Thymus (tissue), 11 donors: Measurements from ENCODE around the gene ARHGEF17. TPM values are rescaled to one million over a fixed set of nuclear protein-coding genes. Genes with fewer than 3 reads are reported as not detected.

Source experiments
- DNase-seq, 9 donors: peaks; one replicate each; pipeline ENCODE4 v3.0.0-alpha.2; 2013; ENCODE audit warnings: low spot score in 9 of 9, low read depth in 6 of 9, missing footprints in 1 of 9
- H3K27ac ChIP-seq, 2 donors: one replicate each; pipeline ENCODE4 v1.5.1; 2013; ENCODE audit warnings: control low read depth in 1 of 2, low read depth in 1 of 2, low read length in 1 of 2, mild to moderate bottlenecking in 1 of 2, moderate library complexity in 1 of 2
- H3K27me3 ChIP-seq, 2 donors: one replicate each; pipeline ENCODE4 v1.5.1; 2013; ENCODE audit warnings: low read length in 1 of 2; ENCODE audit not compliant: control insufficient read depth in 2 of 2, insufficient read depth in 1 of 2
- H3K36me3 ChIP-seq, 2 donors: one replicate each; pipeline ENCODE4 v1.5.1; 2013; ENCODE audit warnings: low read length in 1 of 2, mild to moderate bottlenecking in 1 of 2, moderate library complexity in 1 of 2; ENCODE audit not compliant: control insufficient read depth in 2 of 2, insufficient read depth in 2 of 2
- H3K4me1 ChIP-seq, 2 donors: one replicate each; pipeline ENCODE4 v1.5.1; 2013; ENCODE audit warnings: low read length in 2 of 2; ENCODE audit not compliant: control insufficient read depth in 2 of 2, insufficient read depth in 2 of 2
- H3K4me3 ChIP-seq, 2 donors: one replicate each; pipeline ENCODE4 v1.5.1; 2013; ENCODE audit warnings: low read length in 2 of 2, control low read depth in 1 of 2, mild to moderate bottlenecking in 1 of 2
- H3K9me3 ChIP-seq, 2 donors: one replicate each; pipeline ENCODE4 v1.5.1; 2013; ENCODE audit warnings: low read length in 1 of 2, mild to moderate bottlenecking in 1 of 2; ENCODE audit not compliant: control insufficient read depth in 2 of 2, insufficient read depth in 1 of 2
- WGBS: extraction: QIAGEN DNeasy Blood & Tissue Kit; methylation state at CpG from one replicate; pipeline ENCODE4 v1.1.7; 2013; 5-methylcytosine and 5-hydroxymethylcytosine counted together
- polyA plus RNA-seq: library from polyadenylated mRNA; stranded (reverse); fragments of 200-250 nt; gene quantifications from one replicate; pipeline ENCODE4 v1.2.3, GENCODE V29; 2013
- total RNA-seq: library from RNA; stranded (reverse); fragments of 120-200 nt; gene quantifications from one replicate; pipeline ENCODE4 v1.2.4, GENCODE V29; 2013
- donor health status: healthy.

Gene ARHGEF17
- total and polyA plus RNA-seq, 2 donors, result 2.5 to 8.9 TPM

- H3K27ac ChIP-seq, result no peak overlapping the region
- DNase-seq, result no peak
- peaks cover 0 to 2% of the 10 kb centered on the region in 2 donors for H3K4me1 ChIP-seq
- no peak overlapping the region for H3K4me3 ChIP-seq
- H3K9me3 ChIP-seq, result peaks cover 0 to 12% of the 10 kb centered on the region in 2 donors
- H3K27me3 ChIP-seq, result peaks cover 0 to 35% of the 10 kb centered on the region in 2 donors
- WGBS, result 95% methylated on average over 40 of the region's 40 CpGs
- no peaks in the 10 kb centered on the region for H3K36me3 ChIP-seq
Observed at GRCh38 chr11:73343076-73343873, 35.2 kb downstream of the ARHGEF17 start.

- H3K36me3 ChIP-seq, result no peaks in the 10 kb centered on the region
- WGBS, result 88% methylated on average over 20 of the region's 20 CpGs
- peaks cover 0 to 2% of the 10 kb centered on the region in 2 donors for H3K4me1 ChIP-seq
- no peak overlapping the region for H3K4me3 ChIP-seq
- no peak overlapping the region for H3K27ac ChIP-seq
- DNase-seq, result no peak
- peaks cover 0 to 12% of the 10 kb centered on the region in 2 donors for H3K9me3 ChIP-seq
- peaks cover 0 to 35% of the 10 kb centered on the region in 2 donors for H3K27me3 ChIP-seq
Observed at GRCh38 chr11:73344191-73344607, 36.1 kb downstream of the ARHGEF17 start.

- H3K4me1 ChIP-seq, result peaks cover 0 to 2% of the 10 kb centered on the region in 2 donors
Observed at GRCh38 chr11:73345481-73346160, 37.5 kb downstream of the ARHGEF17 start.

GRCh38 chr11:73346186-73346935 lies 38.3 kb downstream of the ARHGEF17 start:
- WGBS, result 95% methylated on average over 10 of the region's 10 CpGs
- no peak for DNase-seq
- peaks cover 0 to 2% of the 10 kb centered on the region in 2 donors for H3K4me1 ChIP-seq
- H3K9me3 ChIP-seq, result peaks cover 0 to 12% of the 10 kb centered on the region in 2 donors
- peaks cover 0 to 32% of the 10 kb centered on the region in 2 donors for H3K27me3 ChIP-seq
- no peak overlapping the region for H3K4me3 ChIP-seq
- no peak overlapping the region for H3K27ac ChIP-seq
- no peaks in the 10 kb centered on the region for H3K36me3 ChIP-seq

More at GRCh38 chr11:73345481-73346160, 37.5 kb downstream of the ARHGEF17 start:
- Histone ChIP-seq H3K27ac (no peak overlapping the region), H3K4me3 (no peak overlapping the region), H3K36me3 (no peaks in the 10 kb centered on the region), H3K27me3 (peaks cover 0 to 35% of the 10 kb centered on the region in 2 donors), H3K9me3 (peaks cover 0 to 12% of the 10 kb centered on the region in 2 donors)
- no peak for DNase-seq
- WGBS, result 94% methylated on average over 5 of the region's 5 CpGs

DNA sequence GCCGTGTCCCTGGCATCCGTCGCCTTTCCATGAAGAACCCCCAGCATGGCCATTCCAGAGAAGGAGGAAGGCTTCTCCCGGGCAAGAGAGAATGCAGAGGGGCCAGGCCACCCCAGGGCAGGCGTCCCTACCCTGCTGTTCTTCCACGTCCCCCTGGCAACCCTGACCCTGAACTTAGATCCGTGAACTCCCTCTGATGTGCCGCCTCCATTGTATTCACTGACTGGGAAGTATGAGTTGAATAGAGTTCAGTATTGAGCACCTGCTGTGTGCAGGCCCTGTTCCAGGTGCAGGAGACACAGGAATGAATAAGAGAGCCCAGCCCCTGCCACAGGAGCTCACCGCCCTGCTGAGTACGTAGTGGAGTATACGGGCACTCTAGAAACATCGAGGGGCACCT lies 39.0 kb downstream of the ARHGEF17 start:
- DNase-seq, result no peak
- Histone ChIP-seq H3K9me3 (peaks cover 0 to 12% of the 10 kb centered on the region in 2 donors), H3K27me3 (peaks cover 0 to 25% of the 10 kb centered on the region in 2 donors), H3K4me3 (no peak overlapping the region), H3K36me3 (no peaks in the 10 kb centered on the region), H3K4me1 (peaks cover 0 to 2% of the 10 kb centered on the region in 2 donors), H3K27ac (no peak overlapping the region)
- 97% methylated on average over 12 of the region's 12 CpGs for WGBS

GRCh38 chr11:73348838-73349237 lies 40.8 kb downstream of the ARHGEF17 start:
- WGBS, result 97% methylated on average over 5 of the region's 5 CpGs
- Histone ChIP-seq H3K9me3 (peaks cover 0 to 3% of the 10 kb centered on the region in 2 donors), H3K27me3 (peaks cover 0 to 10% of the 10 kb centered on the region in 2 donors), H3K36me3 (no peaks in the 10 kb centered on the region), H3K4me1 (no peaks in the 10 kb centered on the region), H3K27ac (no peak overlapping the region), H3K4me3 (no peak overlapping the region)
- DNase-seq, result no peak

- peaks cover 0 to 3% of the 10 kb centered on the region in 2 donors for H3K9me3 ChIP-seq
- 97% methylated on average over 6 of the region's 6 CpGs for WGBS
- H3K4me3 ChIP-seq, result no peak overlapping the region
- H3K4me1 ChIP-seq, result no peaks in the 10 kb centered on the region
- H3K36me3 ChIP-seq, result no peaks in the 10 kb centered on the region
- DNase-seq, result no peak
- peaks cover 0 to 3% of the 10 kb centered on the region in 2 donors for H3K27me3 ChIP-seq
- H3K27ac ChIP-seq, result no peak overlapping the region
Observed at GRCh38 chr11:73349633-73350032, 41.6 kb downstream of the ARHGEF17 start.

- peak in 8 of 9 donors; percentile 22 to 66 (median 46) for DNase-seq
- 39% methylated on average over 16 of the region's 16 CpGs for WGBS
Observed at GRCh38 chr11:73350908-73351636, 43.0 kb downstream of the ARHGEF17 start.

More at GRCh38 chr11:73350908-73351636, 43.0 kb downstream of the ARHGEF17 start:
- Histone ChIP-seq H3K9me3 (no peaks in the 10 kb centered on the region), H3K27me3 (no peaks in the 10 kb centered on the region), H3K4me1 (no peaks in the 10 kb centered on the region), H3K36me3 (no peaks in the 10 kb centered on the region), H3K4me3 (no peak overlapping the region), H3K27ac (no peak overlapping the region)
